IMR-90 (cell line): ENCODE data around the gene NIPSNAP2. TPM values are rescaled to one million over a fixed set of nuclear protein-coding genes. Genes with fewer than 3 reads are reported as not detected.

Source experiments
- ATAC-seq: fragments of 200-7000 bp; cut with Tn5 transposase; 2 replicates; pipeline ENCODE4 v1.9.1; 2020; ENCODE audit warnings: low read depth, mild to moderate bottlenecking, moderate library complexity
- BruUV-seq: library from RNA; stranded (reverse); fragments of 400-500 nt; replicated peaks from 2 replicates; lab custom pipeline; 2021; lab: Mats Ljungman, UMichigan
- CTCF ChIA-PET: fragments of 300-600 bp; formaldehyde crosslinking; extraction: SDS; loops from one replicate; lab custom pipeline; 2021; ENCODE audit warnings: antibody characterized with exemption; lab: Yijun Ruan, JAX
- POLR2A ChIA-PET: fragments of 300-600 bp; sonication (Branson Sonifier 250); formaldehyde crosslinking; loops from one replicate; lab custom pipeline; 2022; ENCODE audit warnings: antibody characterized with exemption; ENCODE audit not compliant: unreplicated experiment; lab: Charles Lee
- DNase-seq: peaks from one replicate; pipeline ENCODE4 v3.0.0; 2013
- H2AFZ ChIP-seq: replicated peaks from 2 replicates; pipeline ENCODE3; 2013; ENCODE audit warnings: low read length, mild to moderate bottlenecking; ENCODE audit not compliant: poor library complexity
- H2AK5ac ChIP-seq: 2 replicates; pipeline ENCODE4 v1.6.1; 2013; ENCODE audit warnings: low read depth, low read length, inconsistent platforms
- H2AK9ac ChIP-seq: replicated peaks from 2 replicates; pipeline ENCODE3; 2013; ENCODE audit warnings: mild to moderate bottlenecking, low read depth, low read length, moderate library complexity; ENCODE audit not compliant: poor library complexity
- H2BK120ac ChIP-seq: 2 replicates; pipeline ENCODE4 v1.6.1; 2013; ENCODE audit warnings: low read depth, low read length, inconsistent platforms
- H2BK15ac ChIP-seq: 3 replicates; pipeline ENCODE4 v1.6.1; 2013; ENCODE audit warnings: low read depth, low read length, inconsistent platforms
- H2BK20ac ChIP-seq: 2 replicates; pipeline ENCODE4 v1.6.1; 2013; ENCODE audit warnings: low read depth, mild to moderate bottlenecking, inconsistent platforms, low read length, moderate library complexity
- H2BK5ac ChIP-seq: 2 replicates; pipeline ENCODE4 v1.6.1; 2013; ENCODE audit warnings: mild to moderate bottlenecking, low read depth, low read length, inconsistent platforms; ENCODE audit not compliant: poor library complexity, severe bottlenecking
- H3K14ac ChIP-seq: replicated peaks from 2 replicates; pipeline ENCODE4 v1.6.1; 2013; ENCODE audit warnings: low read depth, low read length, inconsistent platforms
- H3K18ac ChIP-seq: 2 replicates; pipeline ENCODE4 v1.6.1; 2013; ENCODE audit warnings: low read depth, low read length, control low read depth
- H3K23ac ChIP-seq: 2 replicates; pipeline ENCODE4 v1.6.1; 2013; ENCODE audit warnings: low read depth, low read length, inconsistent platforms
- H3K27ac ChIP-seq: 2 replicates; pipeline ENCODE4 v1.5.1; 2013; ENCODE audit warnings: mild to moderate bottlenecking, control low read depth, low read length; ENCODE audit not compliant: insufficient read depth
- H3K27me3 ChIP-seq: 2 replicates; pipeline ENCODE4 v1.6.1; 2013; ENCODE audit warnings: low read length; ENCODE audit not compliant: control insufficient read depth, insufficient read depth
- H3K36me3 ChIP-seq: 2 replicates; pipeline ENCODE4 v1.6.1; 2013; ENCODE audit warnings: low read length, mixed read lengths; ENCODE audit not compliant: control insufficient read depth, insufficient read depth
- H3K4ac ChIP-seq: 2 replicates; pipeline ENCODE4 v1.6.1; 2013; ENCODE audit warnings: low read depth, low read length, inconsistent platforms
- H3K4me1 ChIP-seq: 2 replicates; pipeline ENCODE4 v1.6.1; 2013; ENCODE audit warnings: low read length, mixed read lengths; ENCODE audit not compliant: control insufficient read depth, insufficient read depth
- H3K4me2 ChIP-seq: 2 replicates; pipeline ENCODE4 v1.6.1; 2013; ENCODE audit warnings: low read depth, mild to moderate bottlenecking, control low read depth, low read length, moderate library complexity
- H3K4me3 ChIP-seq: 2 replicates; pipeline ENCODE4 v1.5.1; 2013; ENCODE audit warnings: low read depth, mild to moderate bottlenecking, control low read depth, low read length, moderate library complexity; ENCODE audit not compliant: insufficient read depth
- H3K56ac ChIP-seq: 2 replicates; pipeline ENCODE4 v1.6.1; 2013; ENCODE audit warnings: low read length, inconsistent platforms; ENCODE audit not compliant: insufficient read depth; ENCODE audit errors: extremely low read depth
- H3K79me1 ChIP-seq, 2 experiments: 2 replicates each; pipeline ENCODE4 v1.6.1; 2013; ENCODE audit warnings: low read length in 2 of 2, inconsistent platforms in 1 of 2, low read depth in 1 of 2
- H3K9ac ChIP-seq: 2 replicates; pipeline ENCODE4 v1.6.1; 2013; ENCODE audit warnings: low read depth, low read length, control low read depth
- H3K9me1 ChIP-seq: 2 replicates; pipeline ENCODE4 v1.6.1; 2013; ENCODE audit warnings: low read length, inconsistent platforms; ENCODE audit not compliant: insufficient read depth
- H3K9me3 ChIP-seq: 2 replicates; pipeline ENCODE4 v1.6.1; 2013; ENCODE audit warnings: low read length; ENCODE audit not compliant: control insufficient read depth, insufficient read depth
- H4K20me1 ChIP-seq: 2 replicates; pipeline ENCODE4 v1.6.1; 2013; ENCODE audit warnings: low read length, inconsistent platforms; ENCODE audit not compliant: insufficient read depth
- H4K5ac ChIP-seq: 2 replicates; pipeline ENCODE4 v1.6.1; 2013; ENCODE audit warnings: mild to moderate bottlenecking, low read depth, low read length, control low read depth
- H4K8ac ChIP-seq, 2 experiments: 2 replicates each; pipeline ENCODE4 v1.6.1; 2013; ENCODE audit warnings: low read depth in 2 of 2, low read length in 2 of 2, control low read depth in 1 of 2, inconsistent platforms in 1 of 2
- H4K91ac ChIP-seq: 2 replicates; pipeline ENCODE4 v1.6.1; 2013; ENCODE audit warnings: low read depth, low read length, inconsistent platforms; ENCODE audit not compliant: insufficient read depth
- BHLHE40 ChIP-seq: fragments of 150-350 bp; IDR thresholded peaks from 2 replicates; pipeline ENCODE4 v1.6.1; 2016; ENCODE audit warnings: mild to moderate bottlenecking, low read depth, low read length
- MAFK ChIP-seq: IDR thresholded peaks from 2 replicates; pipeline ENCODE4 v1.6.1; 2012; ENCODE audit warnings: low read depth, low read length, improper control_type of control experiment
- MAZ ChIP-seq: IDR thresholded peaks from 2 replicates; pipeline ENCODE4 v1.6.1; 2012; ENCODE audit warnings: low read depth, mild to moderate bottlenecking, low read length, improper control_type of control experiment, moderate library complexity, borderline replicate concordance
- RAD21 ChIP-seq: IDR thresholded peaks from 2 replicates; pipeline ENCODE4 v1.6.1; 2012; ENCODE audit warnings: low read length, improper control_type of control experiment
- RFX5 ChIP-seq: IDR thresholded peaks from 2 replicates; pipeline ENCODE4 v1.8.0; 2012; ENCODE audit warnings: low read depth, mild to moderate bottlenecking, low read length, moderate library complexity
- SMC3 ChIP-seq: fragments of 150-350 bp; IDR thresholded peaks from 2 replicates; pipeline ENCODE4 v1.6.1; 2016; ENCODE audit warnings: low read depth, mild to moderate bottlenecking, antibody characterized with exemption, low read length, moderate library complexity
- WGBS, 2 experiments: methylation state at CpG; one replicate each; pipeline versions ENCODE4 v1.1.5 to v1.1.7; 2013; ENCODE audit warnings: missing lambda C conversion rate in 2 of 2; ENCODE audit not compliant: insufficient read length in 1 of 2; ENCODE audit errors: extremely low coverage in 2 of 2; 5-methylcytosine and 5-hydroxymethylcytosine counted together
- dilution Hi-C: fragments of 300-500 bp; cut with HindIII; formaldehyde crosslinking; loops from one replicate; pipeline ENCODE4 v1.14.3; 2018; ENCODE audit warnings: low sequenced_read_pairs; ENCODE audit not compliant: unreplicated experiment
- in situ Hi-C: fragments of 300-500 bp; cut with MboI; formaldehyde crosslinking; loops from 3 replicates; pipeline ENCODE4 v1.14.3; 2019; ENCODE audit warnings: low sequenced_read_pairs, inconsistent platforms, mixed read lengths
- intact Hi-C: fragments of 100-400 bp; cut with micrococcal nuclease; formaldehyde crosslinking; loops from 2 replicates; pipeline ENCODE4 v1.10.0; 2022
- polyA plus RNA-seq, 3 experiments: library from polyadenylated mRNA; depleted of rRNA; stranded (reverse); fragments of >200 nt; gene quantifications; 2 replicates each; pipeline ENCODE4 v1.2.3, GENCODE V29; 2012; ENCODE audit warnings: low replicate concordance in 1 of 3
- total RNA-seq: library from RNA; depleted of rRNA; stranded (reverse); fragments of >200 nt; gene quantifications from 2 replicates; pipeline ENCODE4 v1.2.3, GENCODE V29; 2012

Gene NIPSNAP2
- total and polyA plus RNA-seq, 2 of the 4 experiments (the other 2 are of a cell fraction): 33.7 to 42.8 TPM

GRCh38 chr7:55977831-55978230 is 13.4 kb downstream of the NIPSNAP2 start:
- H3K56ac ChIP-seq: no peak overlapping the region
- H3K4ac ChIP-seq: no peak overlapping the region
- H3K9me1 ChIP-seq: peaks cover 11% of the 10 kb centered on the region; the same call in 1 of the 2 replicates
- H3K36me3 ChIP-seq: peaks cover 26% of the 10 kb centered on the region
- no peak overlapping the region for H2BK20ac ChIP-seq
- no peak overlapping the region for H3K4me3 ChIP-seq
- BruUV-seq: no TSS peak
- no peak overlapping the region for H3K9ac ChIP-seq
- no peak overlapping the region for H2BK5ac ChIP-seq
- H3K27ac ChIP-seq: no peak overlapping the region
- no peak overlapping the region for H2AK5ac ChIP-seq
- peak overlapping the region; percentile 22; the same call in 1 of the 2 replicates for H3K4me2 ChIP-seq
- no peaks in the 10 kb centered on the region for H3K27me3 ChIP-seq
- no peaks in the 10 kb centered on the region for H3K9me3 ChIP-seq
- DNase-seq (peak; percentile 60), ATAC-seq (peak; percentile 46; the same call in 1 of the 2 replicates)
- H2AFZ ChIP-seq: no peak overlapping the region
- peaks cover 18 to 21% of the 10 kb centered on the region in 2 experiments; a peak in 3 of 4 replicates for H3K79me1 ChIP-seq
- TF ChIP-seq BHLHE40 (no peak), MAZ (no peak), SMC3 (no peak), RFX5 (no peak), MAFK (no peak), RAD21 (no peak)
- ChIA-PET CTCF (interaction anchor here (0.6 kb wide), 1 partner anchor 8 kb away, joined by 3 read pairs; no protein-coding TSS in a partner anchor), POLR2A (no interaction called here)
- no CpG with 5 or more reads among the region's 4 CpGs for WGBS, 2 experiments
- H4K20me1 ChIP-seq: peaks cover 9% of the 10 kb centered on the region
- intact Hi-C loops: no loop called here
- no peak overlapping the region for H4K5ac ChIP-seq
- in situ Hi-C loops: no loop called here
- no peak overlapping the region for H2BK15ac ChIP-seq
- no peak overlapping the region for H3K18ac ChIP-seq
- H4K8ac ChIP-seq: no peak overlapping the region
- no peak overlapping the region for H2BK120ac ChIP-seq
- dilution Hi-C loops: no loop called here
- no peak overlapping the region for H3K23ac ChIP-seq
- no peak overlapping the region for H3K14ac ChIP-seq
- H2AK9ac ChIP-seq: no peak overlapping the region
- H4K91ac ChIP-seq: no peak overlapping the region
- no peaks in the 10 kb centered on the region for H3K4me1 ChIP-seq
